Daoy (cell line): ENCODE data around the gene GIT1. TPM values are rescaled to one million over a fixed set of nuclear protein-coding genes. Genes with fewer than 3 reads are reported as not detected.

Experiments used
- DNase-seq: peaks from one replicate; pipeline ENCODE4 v3.0.0-alpha.2; 2015; ENCODE audit warnings: low read depth
- total RNA-seq: library from RNA; depleted of rRNA; stranded (reverse); fragments of >200 nt; shearing (Covaris generic); gene quantifications from 2 replicates; pipeline ENCODE4 v1.2.3, GENCODE V29; 2014; rRNA removed

The GIT1 gene
- total RNA-seq, 1 experiment from 2014 or later = 22.0 TPM

GRCh38 chr17:29526322-29526721, 63.1 kb downstream of the GIT1 start:
- DNase-seq = no peak

GRCh38 chr17:29524692-29525091, 64.8 kb downstream of the GIT1 start:
- no peak for DNase-seq

Other genes with a start within 250 kb of the GIT1 start
- gene TAOK1, start 199.3 kb downstream of the GIT1 start, total RNA-seq = 26.7 and 27.5 TPM in 2 replicates
- gene ABHD15, start 22.6 kb downstream of the GIT1 start, total RNA-seq = 2.6 and 4.1 TPM in 2 replicates
- gene TP53I13, start 20.9 kb downstream of the GIT1 start, total RNA-seq = 40.2 and 44.8 TPM in 2 replicates
- gene ANKRD13B, start 3.5 kb upstream of the GIT1 start, total RNA-seq = 13.1 and 15.8 TPM in 2 replicates
- gene CORO6, start 33.3 kb upstream of the GIT1 start, total RNA-seq = 0.51 TPM in 1 of 2 replicates, not detected in the other